GM21619 (cell line): ENCODE results near the gene FAM174C.
"Not testable (repeated sequence)": the region's sequence is repeated elsewhere in the genome, so short reads cannot be mapped to it uniquely, and the experiment has no call there.

Experiments used
- ATAC-seq: cut with Tn5 transposase; IDR thresholded peaks from one replicate; pipeline ENCODE4 v1.9.1; 2021; ENCODE audit not compliant: unreplicated experiment

The FAM174C gene

GRCh38 chr19:1317274-1318003 lies 42.1 kb downstream of the FAM174C start:
- no peak for ATAC-seq

DNA sequence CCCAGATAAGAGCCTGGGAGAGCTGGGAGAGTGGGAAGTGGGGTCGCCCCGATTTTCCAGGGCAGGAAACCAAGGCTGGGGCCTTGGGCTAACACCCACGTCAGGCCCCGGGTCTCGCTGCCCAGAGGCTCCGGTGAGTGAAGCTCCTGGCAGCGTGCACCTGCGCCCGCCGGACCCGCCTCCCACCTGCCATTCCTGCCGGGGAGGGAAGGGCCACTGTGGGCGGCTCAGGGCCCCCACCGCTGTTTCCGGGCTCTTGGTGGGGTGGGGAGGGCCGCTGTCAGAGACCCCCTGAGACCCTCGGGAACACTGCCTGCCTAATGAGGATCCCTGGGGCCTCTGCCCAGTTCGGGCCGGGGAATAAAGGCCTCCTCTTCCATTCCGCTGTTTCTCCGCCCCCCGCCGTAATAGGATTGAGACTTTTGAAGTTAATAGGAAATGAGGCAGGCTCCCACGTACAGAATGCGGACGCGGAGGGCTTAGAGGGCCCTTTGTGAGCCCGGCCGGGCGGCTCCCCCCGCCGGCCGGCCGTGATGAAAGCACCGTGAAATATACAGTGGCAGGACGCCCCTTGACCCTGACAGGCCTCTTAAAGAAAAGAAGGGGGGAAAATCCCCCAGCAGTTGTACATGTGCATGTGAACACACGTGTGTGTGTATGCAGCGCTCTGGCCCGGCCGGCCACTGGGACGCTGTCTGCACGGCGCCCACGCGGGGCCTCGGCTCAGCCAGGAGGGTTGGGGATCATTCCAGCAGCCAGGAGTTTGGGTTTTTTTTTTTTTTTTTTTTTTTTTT lies 43.5 kb downstream of the FAM174C start:
- no peak for ATAC-seq

DNA sequence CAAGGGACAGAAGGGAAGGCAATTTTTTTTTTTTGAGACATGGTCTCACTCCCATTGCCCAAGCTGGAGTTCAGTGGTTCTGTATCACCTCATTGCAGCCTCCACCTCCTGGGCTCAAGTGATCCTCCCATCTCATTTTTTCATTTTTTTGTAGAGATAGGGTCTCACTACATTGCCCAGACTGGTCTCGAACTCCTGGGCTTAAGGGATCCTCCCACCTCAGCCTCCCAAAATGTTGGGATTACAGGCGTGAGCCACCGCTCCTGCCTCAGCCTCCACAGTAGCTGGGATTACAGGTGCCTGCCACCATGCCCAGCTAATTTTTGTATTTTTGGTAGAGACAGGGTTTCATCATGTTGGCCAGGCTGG lies 44.9 kb downstream of the FAM174C start:
- ATAC-seq: not testable (repeated sequence)

DNA sequence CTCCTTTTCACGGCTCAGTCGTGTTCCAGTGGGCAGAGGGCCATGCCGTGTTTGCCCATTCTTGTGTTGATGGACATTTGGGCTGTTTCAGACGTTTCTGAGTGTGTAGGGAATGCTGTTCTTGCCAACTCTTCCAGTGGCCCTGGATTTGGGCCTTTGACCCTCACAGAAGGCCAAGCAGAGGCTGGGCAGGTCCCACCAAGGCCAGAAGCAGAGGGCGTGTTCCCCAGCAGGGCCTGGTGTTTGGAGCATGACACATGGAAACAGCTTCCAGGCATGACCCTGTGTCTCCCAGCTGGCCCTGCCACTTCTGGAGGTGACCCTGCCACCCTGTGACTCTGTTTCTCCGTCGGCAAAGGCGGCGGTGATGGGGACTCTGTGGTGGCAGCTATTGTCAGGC lies 46.2 kb downstream of the FAM174C start:
- no peak for ATAC-seq

DNA sequence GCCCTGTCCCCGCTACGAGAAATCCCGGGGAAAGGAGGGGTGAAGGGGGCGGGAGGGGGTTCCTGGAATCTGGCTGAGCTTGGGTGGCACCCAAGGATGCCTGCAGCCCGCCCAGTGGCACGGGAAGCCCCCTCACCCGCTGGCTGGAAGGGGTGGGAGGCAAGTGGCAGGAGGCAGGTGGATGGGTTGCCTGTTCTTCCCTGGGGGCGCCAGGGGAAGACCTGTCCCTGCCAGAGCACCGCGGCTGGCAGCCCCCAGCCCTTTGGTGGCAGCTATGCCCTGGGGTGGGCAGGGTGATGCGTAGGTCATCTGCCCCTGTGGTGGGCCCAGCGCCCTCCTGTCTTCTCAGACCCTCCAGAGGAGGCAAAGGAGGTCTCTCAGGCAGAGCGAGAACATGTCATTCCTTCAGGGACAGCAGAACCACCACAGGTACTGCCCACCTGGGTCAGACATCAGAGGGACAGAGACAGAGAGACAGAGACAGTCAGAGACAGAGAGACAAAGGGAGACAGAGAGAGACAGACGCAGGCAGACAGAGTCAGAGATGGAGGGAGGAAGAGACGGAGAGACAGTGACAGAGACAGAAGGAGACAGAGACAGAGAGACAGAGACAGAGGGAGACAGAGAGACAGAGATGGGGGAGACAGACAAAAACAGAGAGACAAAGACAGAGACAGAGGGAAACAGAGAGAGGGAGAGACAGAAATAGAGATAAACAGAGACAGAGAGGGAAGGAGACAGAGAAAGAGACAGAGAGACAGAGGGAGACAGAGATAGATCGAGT lies 47.1 kb downstream of the FAM174C start:
- no peak for ATAC-seq

GRCh38 chr19:1324249-1324805 lies 49.0 kb downstream of the FAM174C start:
- ATAC-seq: no peak

- ATAC-seq: no peak
These were observed 49.7 kb downstream of the FAM174C start for GRCh38 chr19:1324806-1325567.

- ATAC-seq: no peak
These were observed 50.4 kb downstream of the FAM174C start for GRCh38 chr19:1325568-1326294.

DNA sequence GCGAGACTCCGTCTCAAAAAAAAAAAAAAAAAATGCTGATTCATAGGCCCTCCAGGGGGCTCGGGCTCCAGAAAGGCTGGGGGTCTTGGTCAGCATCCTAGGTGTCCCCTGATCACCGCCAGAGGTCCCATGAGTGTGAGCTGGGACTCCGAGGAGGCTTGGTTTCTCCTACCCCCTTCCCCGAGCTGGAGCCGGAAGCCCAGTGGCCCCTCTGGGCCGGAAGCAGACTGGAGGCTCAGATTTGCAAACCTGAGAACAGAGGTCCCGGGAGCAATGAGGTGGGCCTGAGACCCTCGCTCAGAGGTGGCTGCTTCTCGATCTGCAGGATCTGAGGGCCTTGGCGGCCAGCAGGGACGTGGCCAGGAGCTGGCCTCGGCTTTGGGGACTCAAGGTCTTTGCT lies 51.8 kb downstream of the FAM174C start:
- no peak for ATAC-seq
